ENCODE data around the gene PATZ1.

The PATZ1 gene

DNA sequence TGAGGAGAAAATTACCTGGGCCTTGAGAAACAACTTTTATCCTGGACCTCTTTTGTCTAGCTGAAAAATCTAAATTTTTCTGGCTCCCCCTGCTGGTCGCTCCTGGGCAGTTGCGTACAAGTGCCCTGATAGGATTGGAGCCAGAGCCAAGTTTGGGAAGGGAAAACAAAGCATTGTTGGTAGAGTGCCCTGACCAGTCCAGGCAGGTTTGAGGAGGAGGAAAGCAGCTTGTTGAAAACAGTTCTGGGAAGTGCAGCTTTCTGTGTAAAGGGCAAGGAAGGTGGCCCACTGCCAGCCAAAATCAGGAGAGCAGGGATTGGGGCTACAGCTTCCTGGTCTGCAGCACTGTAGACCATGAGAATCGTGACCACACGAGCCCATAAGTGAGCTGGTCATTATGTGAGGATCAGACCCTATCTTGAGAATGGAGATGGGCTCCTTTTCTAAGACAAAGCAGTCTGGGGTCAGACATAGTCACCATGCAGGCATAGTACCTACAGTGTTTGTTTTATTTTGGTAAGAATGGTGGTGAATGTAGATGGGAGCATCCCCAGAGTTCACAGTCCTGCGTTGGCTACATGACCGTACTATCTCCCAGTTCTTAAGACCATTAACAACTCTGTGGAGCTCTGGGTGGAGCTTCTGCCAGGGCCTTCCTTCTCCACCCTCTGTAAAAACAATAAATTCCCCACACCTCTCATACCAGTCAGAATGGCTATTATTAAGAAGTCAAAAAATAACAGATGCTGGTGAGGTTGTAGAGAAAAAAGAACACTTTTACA is 32.6 kb downstream of the PATZ1 start:
- peak in 1 of 2 donors; percentile 32 for DNase-seq (ENCODE audit: low read depth in 2 of 2)

DNA sequence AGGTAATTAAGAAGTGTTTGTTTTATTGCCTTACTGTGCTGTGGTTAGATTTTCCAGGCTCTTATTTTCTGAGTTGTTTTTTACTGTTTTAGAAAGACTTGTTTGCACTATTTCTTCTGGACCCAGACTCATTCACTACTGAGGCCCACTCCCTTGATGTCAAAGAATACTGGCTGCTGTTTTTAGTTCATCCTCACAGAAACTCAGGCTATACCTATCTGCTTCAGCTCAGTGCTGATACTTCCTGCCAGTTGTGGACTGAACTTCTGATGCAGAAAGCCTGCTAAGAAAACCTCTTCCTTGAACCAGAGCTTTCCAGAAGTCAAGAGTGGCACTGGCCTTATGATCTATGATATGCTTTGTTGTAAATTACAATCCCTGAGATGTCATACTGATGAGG is 38.0 kb downstream of the PATZ1 start:
- no peak for DNase-seq (ENCODE audit: low read depth in 2 of 2)

- no peak for DNase-seq (ENCODE audit: low read depth in 2 of 2)
Observed at GRCh38 chr22:31305194-31305593, 41.0 kb downstream of the PATZ1 start.

DNA sequence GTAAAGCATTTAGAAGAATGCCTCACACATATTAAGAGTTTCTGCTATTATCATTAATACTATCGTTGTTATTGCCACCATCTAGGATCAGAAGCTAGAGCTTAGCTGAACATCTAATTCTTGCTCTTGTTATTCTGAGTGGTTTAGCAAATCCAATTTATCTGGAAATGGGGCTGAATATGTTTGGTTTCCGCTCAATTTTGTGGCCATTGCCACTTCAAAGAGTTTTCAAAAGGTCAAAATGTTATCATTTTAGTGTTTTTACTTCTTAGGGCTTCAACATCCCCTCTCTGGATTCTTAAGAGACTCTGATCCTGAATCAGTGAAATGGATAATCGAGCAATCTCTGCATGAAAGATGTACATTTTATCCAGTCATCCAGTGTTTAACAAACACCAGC is 43.6 kb downstream of the PATZ1 start:
- DNase-seq (ENCODE audit: low read depth in 2 of 2): no peak

DNA sequence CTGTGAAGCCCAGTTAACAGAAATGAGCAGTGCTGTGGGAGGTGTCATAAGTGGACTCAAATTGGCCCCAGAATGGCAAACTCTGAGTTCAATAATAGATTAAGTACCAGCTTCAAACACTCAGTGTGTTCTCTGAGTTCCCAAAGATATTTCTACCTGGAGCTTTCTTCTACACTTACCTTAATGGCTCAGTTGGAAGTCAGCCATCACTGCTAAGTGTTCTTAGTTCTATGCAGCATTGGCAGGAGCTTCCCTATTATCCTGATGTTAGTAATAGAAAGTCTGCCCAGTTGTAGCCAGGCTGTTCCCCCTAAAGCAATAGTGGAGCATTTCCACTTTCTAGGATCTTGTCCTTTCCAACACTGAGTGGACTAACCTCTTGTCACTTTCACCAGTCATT is 44.1 kb downstream of the PATZ1 start:
- DNase-seq (ENCODE audit: low read depth in 2 of 2): no peak

DNA sequence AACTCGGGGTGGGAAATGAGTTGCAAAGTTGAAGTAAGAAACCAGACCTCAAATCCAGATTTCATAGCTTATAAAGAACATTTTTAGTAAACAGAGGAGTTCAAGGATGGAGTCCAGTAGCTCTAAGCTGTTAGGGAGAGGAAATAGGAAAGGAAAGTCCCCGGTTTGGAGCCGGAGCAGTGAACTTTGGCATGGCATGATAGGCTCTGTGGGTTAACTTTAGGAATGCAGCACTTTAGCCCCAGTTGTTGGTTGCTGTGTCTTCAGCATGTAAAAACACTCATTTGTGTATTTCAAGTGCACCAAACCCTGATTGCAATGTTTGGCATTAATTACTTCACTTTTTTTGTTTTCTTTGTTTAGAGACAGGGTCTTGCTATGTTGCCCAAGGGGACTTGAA is 45.2 kb downstream of the PATZ1 start:
- DNase-seq (ENCODE audit: low read depth in 2 of 2): no peak

- no peak for DNase-seq (ENCODE audit: low read depth in 2 of 2)
Observed at GRCh38 chr22:31295831-31296657, 50.1 kb downstream of the PATZ1 start.

DNA sequence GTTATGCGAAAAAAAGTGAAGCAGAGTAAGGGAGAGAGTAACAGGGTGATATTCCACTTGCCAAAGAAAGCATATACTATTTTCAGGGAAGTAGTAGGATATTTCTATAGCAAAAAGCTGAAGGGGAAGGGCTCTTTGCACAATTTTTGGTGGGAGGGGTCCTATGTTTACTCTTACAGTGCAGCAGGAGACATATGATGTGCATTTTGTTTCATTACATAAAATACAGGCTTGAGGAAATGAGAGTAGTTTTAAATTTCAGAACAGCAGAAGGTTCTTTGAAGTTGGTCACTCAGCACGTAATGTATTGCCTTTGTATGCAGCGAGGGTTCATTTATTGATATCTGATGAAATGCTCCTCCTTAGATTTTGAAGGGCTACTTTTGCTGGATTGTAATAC is 50.8 kb downstream of the PATZ1 start:
- DNase-seq (ENCODE audit: low read depth in 2 of 2): no peak

GRCh38 chr22:31292236-31292989 is 53.7 kb downstream of the PATZ1 start, which contains the start of gene PIK3IP1:
Gene PIK3IP1, minus strand, starts transcription at chr22:31292488. Its CDS starts 144 bp downstream, at chr22:31292344.
- peak; percentile 64 to 78 for DNase-seq (ENCODE audit: low read depth in 2 of 2)

GRCh38 chr22:31291481-31292235 is 54.5 kb downstream of the PATZ1 start:
- DNase-seq (ENCODE audit: low read depth in 2 of 2): no peak

DNA sequence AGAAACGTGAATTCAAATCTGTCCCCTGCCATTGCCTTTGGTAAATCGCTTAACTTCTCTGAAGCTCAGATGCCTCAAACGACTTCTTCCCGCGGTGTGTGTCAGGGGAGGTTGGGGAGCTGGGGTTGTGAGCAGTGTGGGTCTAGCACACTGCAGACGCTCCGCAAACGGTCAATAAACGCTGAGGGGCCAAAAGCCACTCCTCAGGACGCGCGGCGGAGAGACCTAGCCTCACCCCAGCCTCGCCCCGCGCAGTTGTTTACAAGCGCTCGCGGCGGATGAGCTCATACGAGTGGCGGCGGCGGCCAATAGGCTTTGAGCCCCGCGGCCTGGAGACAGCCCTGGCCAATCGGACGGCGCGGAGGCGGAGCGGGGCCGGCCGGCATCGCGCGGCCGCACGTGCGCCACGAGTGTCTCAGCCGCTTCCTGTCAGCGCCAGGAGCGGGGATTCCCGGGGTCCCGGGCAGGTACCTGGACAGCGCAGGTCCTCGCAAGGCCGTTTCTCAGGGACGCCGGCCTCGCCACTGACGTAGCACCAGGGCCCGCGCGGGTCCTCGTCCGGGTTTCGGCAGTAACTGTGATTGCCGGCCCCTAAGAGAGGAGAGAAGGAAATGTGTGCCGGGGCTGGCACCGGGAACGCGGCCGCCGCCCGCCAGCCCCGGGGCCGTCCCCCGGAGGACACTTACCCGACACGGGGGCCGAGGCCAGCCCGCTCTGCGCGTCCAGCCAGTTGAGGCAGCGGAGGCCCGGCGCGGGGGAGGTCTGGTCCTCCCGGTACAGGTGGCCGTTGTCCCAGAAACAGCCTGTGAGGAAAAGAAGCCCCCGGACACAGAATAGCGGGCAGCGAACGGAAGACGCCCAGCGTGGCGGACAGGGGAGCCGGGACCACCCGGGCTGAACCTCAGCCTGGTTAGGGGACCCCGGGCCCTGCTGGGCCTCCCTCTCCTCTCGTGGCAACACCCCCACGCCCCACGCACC is 55.4 kb downstream of the PATZ1 start:
- DNase-seq (ENCODE audit: low read depth in 2 of 2): peak; percentile 85 to 90

- no peak for DNase-seq (ENCODE audit: low read depth in 2 of 2)
Observed at GRCh38 chr22:31289344-31289743, 56.8 kb downstream of the PATZ1 start.

DNA sequence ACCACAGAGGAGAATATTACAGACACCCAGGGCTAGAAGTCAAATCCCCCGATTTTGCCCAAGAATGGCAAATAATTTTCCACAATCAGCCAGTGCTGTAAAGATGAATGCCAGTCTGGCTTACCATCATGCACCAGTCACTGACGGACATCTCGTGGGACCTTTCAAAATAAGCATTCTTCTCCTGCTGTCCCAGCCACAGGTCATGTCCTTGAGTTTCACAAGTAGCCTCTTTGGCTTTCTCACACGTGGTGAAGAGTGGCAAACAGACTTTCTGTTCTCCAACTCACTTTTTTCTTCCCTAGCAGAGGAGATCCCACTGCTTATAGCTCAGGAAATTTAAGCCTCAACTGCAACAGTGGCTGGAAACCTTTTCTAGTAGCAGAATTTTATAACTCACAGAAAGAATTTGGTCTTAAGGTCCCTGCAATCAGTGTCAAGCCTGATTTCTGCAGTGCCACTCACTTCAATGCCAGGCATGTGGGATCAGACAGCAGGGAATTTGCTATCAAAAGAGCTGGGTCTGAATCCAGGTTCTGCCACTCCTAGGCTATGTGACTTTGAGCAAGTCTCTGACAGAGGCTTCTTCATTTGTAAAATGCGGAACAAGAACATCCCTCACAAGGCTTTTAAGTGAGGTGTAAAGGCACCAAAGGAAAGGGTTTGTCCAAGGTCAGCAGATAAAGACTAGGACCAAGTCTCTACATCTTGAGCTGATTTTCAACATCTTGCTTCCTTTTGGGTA is 57.5 kb downstream of the PATZ1 start:
- DNase-seq (ENCODE audit: low read depth in 2 of 2): no peak

GRCh38 chr22:31287818-31288495 is 58.2 kb downstream of the PATZ1 start:
- no peak for DNase-seq (ENCODE audit: low read depth in 2 of 2)

GRCh38 chr22:31286360-31287255 is 59.5 kb downstream of the PATZ1 start:
- DNase-seq (ENCODE audit: low read depth in 2 of 2): peak; percentile 27 to 56

- DNase-seq (ENCODE audit: low read depth in 2 of 2): no peak
Observed at GRCh38 chr22:31284281-31285155, 61.6 kb downstream of the PATZ1 start.

Measured in activated CD8-positive, alpha-beta memory T cell treated with anti-CD3 and anti-CD28 coated beads for 4 hours (primary cell).